MCF 10A (cell line): ENCODE data around the gene ZNF185. TPM values are rescaled to one million over a fixed set of nuclear protein-coding genes. Genes with fewer than 3 reads are reported as not detected.

Experiments
- total RNA-seq: library from RNA; stranded (reverse); gene quantifications from 2 replicates; pipeline ENCODE4 v1.2.3, GENCODE V29; 2022

Gene ZNF185
- total RNA-seq, 1 experiment from 2014 or later, result 17.8 TPM

Other genes with a start within 250 kb of the ZNF185 start
- not detected in 2 replicates for gene MAGEA3, start 199.3 kb upstream of the ZNF185 start, total RNA-seq
- gene CSAG2, start 188.8 kb upstream of the ZNF185 start, total RNA-seq, result not detected in 2 replicates
- not detected in 2 replicates for gene MAGEA2B, start 183.4 kb upstream of the ZNF185 start, total RNA-seq
- gene CSAG1, start 164.3 kb upstream of the ZNF185 start, total RNA-seq, result not detected in 2 replicates
- gene MAGEA12, start 164.3 kb upstream of the ZNF185 start, total RNA-seq, result not detected in 2 replicates
- not detected in 2 replicates for gene MAGEA2, start 144.2 kb upstream of the ZNF185 start, total RNA-seq
- not detected in 2 replicates for gene CSAG3, start 138.8 kb upstream of the ZNF185 start, total RNA-seq
- not detected in 2 replicates for gene MAGEA6, start 128.4 kb upstream of the ZNF185 start, total RNA-seq
- gene CETN2, start 67.3 kb upstream of the ZNF185 start, total RNA-seq, result 22.5 and 29.3 TPM in 2 replicates
- gene NSDHL, start 67.0 kb upstream of the ZNF185 start, total RNA-seq, result 12.8 and 13.7 TPM in 2 replicates
- gene PNMA5, start 96.0 kb downstream of the ZNF185 start, total RNA-seq, result not detected in 2 replicates
- not detected in 2 replicates for gene PNMA3, start 158.4 kb downstream of the ZNF185 start, total RNA-seq
- not detected in 2 replicates for gene PNMA6A, start 174.4 kb downstream of the ZNF185 start, total RNA-seq